OCI-LY1 (cell line): ENCODE results near the gene TEAD1.

Experiments
- H2AFZ ChIP-seq: fragments of 200-600 bp; sonication (generic), shearing (Covaris generic); 2 replicates; pipeline ENCODE4 v1.6.0; 2014; ENCODE audit warnings: antibody characterized with exemption, mild to moderate bottlenecking, low read length
- H3F3A ChIP-seq: fragments of 200-600 bp; sonication (generic), shearing (Covaris generic); 2 replicates; pipeline ENCODE4 v1.6.0; 2014; ENCODE audit warnings: mild to moderate bottlenecking, antibody characterized with exemption, low read length, moderate library complexity; ENCODE audit not compliant: insufficient read depth
- H3K27ac ChIP-seq: fragments of 200-600 bp; sonication (generic); 2 replicates; pipeline ENCODE4 v1.5.1; 2014; ENCODE audit warnings: low read length, mixed run types, mild to moderate bottlenecking, low read depth; ENCODE audit not compliant: poor library complexity, severe bottlenecking
- H3K27me3 ChIP-seq: fragments of 200-600 bp; sonication (generic); 2 replicates; pipeline ENCODE4 v1.6.0; 2014; ENCODE audit warnings: antibody characterized with exemption, mild to moderate bottlenecking, low read length, moderate library complexity; ENCODE audit not compliant: insufficient read depth
- H3K36me3 ChIP-seq: fragments of 200-600 bp; sonication (generic); 2 replicates; pipeline ENCODE4 v1.6.1; 2014; ENCODE audit warnings: mild to moderate bottlenecking, antibody characterized with exemption, low read length, moderate library complexity, mixed read lengths; ENCODE audit not compliant: insufficient read depth
- H3K4me1 ChIP-seq: fragments of 200-600 bp; sonication (generic); 2 replicates; pipeline ENCODE4 v1.5.1; 2014; ENCODE audit warnings: mild to moderate bottlenecking, low read length, moderate library complexity; ENCODE audit not compliant: insufficient read depth, severe bottlenecking
- H3K4me2 ChIP-seq: fragments of 200-600 bp; sonication (generic), shearing (Covaris generic); 2 replicates; pipeline ENCODE4 v1.6.1; 2014; ENCODE audit warnings: low read length
- H3K4me3 ChIP-seq: fragments of 200-600 bp; sonication (generic); 2 replicates; pipeline ENCODE4 v1.5.1; 2014; ENCODE audit warnings: low read length, low read depth, mild to moderate bottlenecking, mixed read lengths; ENCODE audit not compliant: poor library complexity, severe bottlenecking
- H3K79me2 ChIP-seq: fragments of 200-600 bp; shearing (Covaris generic); 2 replicates; pipeline ENCODE4 v1.6.1; 2016; ENCODE audit warnings: mixed run types, low read length, mixed read lengths; ENCODE audit not compliant: insufficient read depth
- H3K9ac ChIP-seq: fragments of 200-600 bp; sonication (generic), shearing (Covaris generic); 2 replicates; pipeline ENCODE4 v1.6.1; 2014; ENCODE audit warnings: mild to moderate bottlenecking, low read length, mixed read lengths
- H3K9me2 ChIP-seq: fragments of 200-600 bp; sonication (generic), shearing (Covaris generic); 2 replicates; pipeline ENCODE4 v1.6.1; 2014; ENCODE audit warnings: low read depth, mild to moderate bottlenecking, low read length, mixed read lengths
- H3K9me3 ChIP-seq: fragments of 200-600 bp; shearing (Covaris generic); 2 replicates; pipeline ENCODE4 v1.6.1; 2014; ENCODE audit warnings: low read length, mixed read lengths
- H4K20me1 ChIP-seq: fragments of 200-600 bp; sonication (generic), shearing (Covaris generic); 2 replicates; pipeline ENCODE4 v1.6.0; 2016; ENCODE audit warnings: mild to moderate bottlenecking, low read length; ENCODE audit not compliant: insufficient read depth
- CTCF ChIP-seq: fragments of 200-600 bp; sonication (generic), shearing (Covaris generic); IDR thresholded peaks from 2 replicates; pipeline ENCODE4 v1.5.1; 2017; ENCODE audit warnings: mild to moderate bottlenecking, antibody characterized with exemption, low read length, moderate library complexity, mixed read lengths
- EZH2 ChIP-seq: fragments of 200-600 bp; sonication (generic), shearing (Covaris generic); IDR thresholded peaks from 2 replicates; pipeline ENCODE4 v1.8.0; 2017; ENCODE audit warnings: borderline replicate concordance, mixed run types, mild to moderate bottlenecking, antibody characterized with exemption, low read length, moderate library complexity, mixed read lengths

TEAD1 gene

GRCh38 chr11:12731841-12732336 lies 57.7 kb downstream of the TEAD1 start:
- no peak for TF ChIP-seq EZH2
- no peak for TF ChIP-seq CTCF
- no peak overlapping the region for H3K4me2 ChIP-seq
- no peaks in the 10 kb centered on the region for H4K20me1 ChIP-seq

GRCh38 chr11:12733091-12733490 lies 58.9 kb downstream of the TEAD1 start:
- no peak overlapping the region for H3K27ac ChIP-seq
- H3F3A ChIP-seq = no peaks in the 10 kb centered on the region
- no peaks in the 10 kb centered on the region for H3K9me3 ChIP-seq
- no peak for TF ChIP-seq EZH2
- TF ChIP-seq CTCF = no peak
- no peaks in the 10 kb centered on the region for H3K9me2 ChIP-seq
- no peaks in the 10 kb centered on the region for H4K20me1 ChIP-seq
- no peaks in the 10 kb centered on the region for H3K4me1 ChIP-seq
- H3K9ac ChIP-seq = no peak overlapping the region
- no peak overlapping the region for H3K4me3 ChIP-seq
- H2AFZ ChIP-seq = no peak overlapping the region
- H3K27me3 ChIP-seq = no peaks in the 10 kb centered on the region
- H3K79me2 ChIP-seq = no peaks in the 10 kb centered on the region
- H3K4me2 ChIP-seq = no peak overlapping the region
- H3K36me3 ChIP-seq = no peaks in the 10 kb centered on the region

More at GRCh38 chr11:12731841-12732336, 57.7 kb downstream of the TEAD1 start:
- Histone ChIP-seq H3K9me2 (no peaks in the 10 kb centered on the region), H3K27ac (no peak overlapping the region), H3K27me3 (no peaks in the 10 kb centered on the region), H3F3A (no peaks in the 10 kb centered on the region), H3K4me1 (no peaks in the 10 kb centered on the region), H2AFZ (no peak overlapping the region), H3K9ac (no peak overlapping the region), H3K36me3 (no peaks in the 10 kb centered on the region), H3K4me3 (no peak overlapping the region), H3K9me3 (no peaks in the 10 kb centered on the region), H3K79me2 (no peaks in the 10 kb centered on the region)

- Histone ChIP-seq H3K4me1 (no peaks in the 10 kb centered on the region), H4K20me1 (no peaks in the 10 kb centered on the region), H3K9ac (no peak overlapping the region), H2AFZ (no peak overlapping the region), H3K9me3 (no peaks in the 10 kb centered on the region), H3F3A (no peaks in the 10 kb centered on the region), H3K27me3 (no peaks in the 10 kb centered on the region), H3K27ac (no peak overlapping the region), H3K36me3 (no peaks in the 10 kb centered on the region), H3K9me2 (no peaks in the 10 kb centered on the region), H3K4me2 (no peak overlapping the region), H3K79me2 (no peaks in the 10 kb centered on the region), H3K4me3 (no peak overlapping the region)
- TF ChIP-seq EZH2 (no peak), CTCF (no peak)
These were observed 60.4 kb downstream of the TEAD1 start for GRCh38 chr11:12734625-12735024.
